ENCODE data around the gene DNAJC17. TPM values are rescaled to one million over a fixed set of nuclear protein-coding genes. Genes with fewer than 3 reads are reported as not detected.

DNAJC17 gene
- total RNA-seq, 2 experiments from 2014 or later = 45.6 to 47.2 TPM

- Mint-ChIP-seq H3K27me3 (peaks cover 36% of the 10 kb centered on the region), H3K36me3 (peaks cover 2% of the 10 kb centered on the region), H3K9me3 (no peaks in the 10 kb centered on the region), H3K4me1 (peaks cover 24% of the 10 kb centered on the region), H3K27ac (peak within 1 kb of the TSS; percentile 66), H3K4me3 (peak within 1 kb of the TSS; percentile 85)
- DNase-seq (peak; percentile 63), ATAC-seq (ENCODE audit: low read depth) (peak; percentile 71)
- POLR2A ChIA-PET = interaction anchor here (2.2 kb wide), 1 partner anchor 15 kb away, joined by 5 read pairs; no protein-coding TSS in a partner anchor
Measured at GRCh38 chr15:40843885-40844695, 36.8 kb upstream of the DNAJC17 start, which contains the start of gene SPINT1. Gene SPINT1, plus strand, starts transcription at chr15:40844048. Its CDS starts 507 bp downstream, at chr15:40844555.

- DNase-seq = no peak
- Mint-ChIP-seq H3K27me3 (peaks cover 36% of the 10 kb centered on the region), H3K27ac (no peak overlapping the region), H3K4me1 (peaks cover 24% of the 10 kb centered on the region), H3K9me3 (no peaks in the 10 kb centered on the region), H3K4me3 (peak overlapping the region; percentile 76), H3K36me3 (peaks cover 2% of the 10 kb centered on the region)
- no peak for ATAC-seq (ENCODE audit: low read depth)
- POLR2A ChIA-PET = interaction anchor here (2.2 kb wide), 1 partner anchor 15 kb away, joined by 5 read pairs; no protein-coding TSS in a partner anchor
Measured at GRCh38 chr15:40843261-40843884, 36.1 kb upstream of the DNAJC17 start.

GRCh38 chr15:40841741-40842140 lies 34.5 kb upstream of the DNAJC17 start:
- POLR2A ChIA-PET = no interaction called here
- peaks cover 13% of the 10 kb centered on the region for H3K4me1 Mint-ChIP-seq

GRCh38 chr15:40838756-40839155 lies 31.5 kb upstream of the DNAJC17 start:
- no peak overlapping the region for H3K4me3 Mint-ChIP-seq
- H3K27ac Mint-ChIP-seq = no peak overlapping the region

More at GRCh38 chr15:40841741-40842140, 34.5 kb upstream of the DNAJC17 start:
- Mint-ChIP-seq H3K27ac (no peak overlapping the region), H3K27me3 (peaks cover 36% of the 10 kb centered on the region), H3K36me3 (peaks cover 2% of the 10 kb centered on the region), H3K9me3 (no peaks in the 10 kb centered on the region), H3K4me3 (no peak overlapping the region)
- DNase-seq (no peak), ATAC-seq (ENCODE audit: low read depth) (no peak)

GRCh38 chr15:40836020-40836419 lies 28.7 kb upstream of the DNAJC17 start:
- Mint-ChIP-seq H3K27me3 (peaks cover 5% of the 10 kb centered on the region), H3K9me3 (no peaks in the 10 kb centered on the region), H3K4me1 (no peaks in the 10 kb centered on the region), H3K27ac (no peak overlapping the region), H3K4me3 (no peak overlapping the region), H3K36me3 (no peaks in the 10 kb centered on the region)
- no peak for DNase-seq
- ATAC-seq (ENCODE audit: low read depth) = no peak
- POLR2A ChIA-PET = no interaction called here

More at GRCh38 chr15:40838756-40839155, 31.5 kb upstream of the DNAJC17 start:
- H3K27me3 Mint-ChIP-seq = peaks cover 23% of the 10 kb centered on the region
- no peaks in the 10 kb centered on the region for H3K9me3 Mint-ChIP-seq
- ATAC-seq (ENCODE audit: low read depth) (no peak), DNase-seq (no peak)
- no peaks in the 10 kb centered on the region for H3K4me1 Mint-ChIP-seq
- no peaks in the 10 kb centered on the region for H3K36me3 Mint-ChIP-seq
- POLR2A ChIA-PET = no interaction called here

- Mint-ChIP-seq H3K27ac (no peak overlapping the region), H3K4me1 (no peaks in the 10 kb centered on the region), H3K27me3 (peaks cover 5% of the 10 kb centered on the region), H3K9me3 (no peaks in the 10 kb centered on the region), H3K4me3 (no peak overlapping the region), H3K36me3 (no peaks in the 10 kb centered on the region)
- POLR2A ChIA-PET = no interaction called here
- DNase-seq (no peak), ATAC-seq (ENCODE audit: low read depth) (no peak)
Measured at GRCh38 chr15:40832903-40833302, 25.6 kb upstream of the DNAJC17 start.

- Mint-ChIP-seq H3K9me3 (no peaks in the 10 kb centered on the region), H3K4me3 (no peak overlapping the region), H3K4me1 (no peaks in the 10 kb centered on the region), H3K27ac (no peak overlapping the region), H3K27me3 (peaks cover 8% of the 10 kb centered on the region), H3K36me3 (no peaks in the 10 kb centered on the region)
- ATAC-seq (ENCODE audit: low read depth) (no peak), DNase-seq (no peak)
- POLR2A ChIA-PET = no interaction called here
Measured at GRCh38 chr15:40831861-40832260, 24.6 kb upstream of the DNAJC17 start.

GRCh38 chr15:40830884-40831283 lies 23.6 kb upstream of the DNAJC17 start:
- Mint-ChIP-seq H3K4me3 (no peak overlapping the region), H3K27me3 (peaks cover 13% of the 10 kb centered on the region), H3K36me3 (no peaks in the 10 kb centered on the region), H3K27ac (no peak overlapping the region), H3K9me3 (no peaks in the 10 kb centered on the region), H3K4me1 (no peaks in the 10 kb centered on the region)
- POLR2A ChIA-PET = no interaction called here
- ATAC-seq (ENCODE audit: low read depth) (no peak), DNase-seq (no peak)

GRCh38 chr15:40829115-40829514 lies 21.8 kb upstream of the DNAJC17 start:
- no peak overlapping the region for H3K27ac Mint-ChIP-seq
- no peak for ATAC-seq (ENCODE audit: low read depth)
- POLR2A ChIA-PET = no interaction called here

GRCh38 chr15:40828447-40829036 lies 21.3 kb upstream of the DNAJC17 start, which contains the start of gene PPP1R14D:
Gene PPP1R14D, minus strand, starts transcription at chr15:40828708. Its CDS starts 67 bp downstream, at chr15:40828641.
- Mint-ChIP-seq H3K27me3 (peaks cover 18% of the 10 kb centered on the region), H3K27ac (no peak within 1 kb of the TSS), H3K4me1 (peaks cover 2% of the 10 kb centered on the region), H3K36me3 (no peaks in the 10 kb centered on the region), H3K9me3 (no peaks in the 10 kb centered on the region), H3K4me3 (no peak within 1 kb of the TSS)
- no peak for DNase-seq
- POLR2A ChIA-PET = interaction anchor here (1.6 kb wide), 1 partner anchor 15 kb away, joined by 4 read pairs; no protein-coding TSS in a partner anchor
- no peak for ATAC-seq (ENCODE audit: low read depth)

More at GRCh38 chr15:40829115-40829514, 21.8 kb upstream of the DNAJC17 start:
- no peak for DNase-seq
- Mint-ChIP-seq H3K36me3 (no peaks in the 10 kb centered on the region), H3K4me3 (no peak overlapping the region), H3K4me1 (no peaks in the 10 kb centered on the region), H3K9me3 (no peaks in the 10 kb centered on the region), H3K27me3 (peaks cover 18% of the 10 kb centered on the region)

- Mint-ChIP-seq H3K4me3 (no peak overlapping the region), H3K27me3 (peaks cover 19% of the 10 kb centered on the region), H3K27ac (no peak overlapping the region), H3K4me1 (peaks cover 2% of the 10 kb centered on the region), H3K9me3 (no peaks in the 10 kb centered on the region), H3K36me3 (no peaks in the 10 kb centered on the region)
- ATAC-seq (ENCODE audit: low read depth) = no peak
- POLR2A ChIA-PET = no interaction called here
- no peak for DNase-seq
Measured at GRCh38 chr15:40826423-40827075, 19.3 kb upstream of the DNAJC17 start.

- POLR2A ChIA-PET = no interaction called here
- Mint-ChIP-seq H3K4me3 (no peak overlapping the region), H3K27me3 (peaks cover 21% of the 10 kb centered on the region), H3K36me3 (no peaks in the 10 kb centered on the region), H3K27ac (no peak overlapping the region), H3K9me3 (no peaks in the 10 kb centered on the region), H3K4me1 (peaks cover 2% of the 10 kb centered on the region)
- DNase-seq (no peak), ATAC-seq (ENCODE audit: low read depth) (no peak)
Measured at GRCh38 chr15:40825661-40826422, 18.6 kb upstream of the DNAJC17 start.

Data from activated naive CD8-positive, alpha-beta T cell treated with anti-CD3 and anti-CD28 coated beads, Interleukin-2, amount 10 ng/mL, durations not matched to agents 7 days and 5 days (primary cell).